ENCODE data around the gene RIPPLY3.
"Not testable (repeated sequence)": the region's sequence is repeated elsewhere in the genome, so short reads cannot be mapped to it uniquely, and the experiment has no call there.

RIPPLY3 gene

GRCh38 chr21:36980280-36981048, 26.0 kb upstream of the RIPPLY3 start:
- DNase-seq (ENCODE audit: extremely low read depth in 1 of 2, low read depth in 1 of 2), result no peak

- no peak for DNase-seq (ENCODE audit: extremely low read depth in 1 of 2, low read depth in 1 of 2)
These were observed 25.5 kb upstream of the RIPPLY3 start for GRCh38 chr21:36981049-36981391.

- no peak for DNase-seq (ENCODE audit: extremely low read depth in 1 of 2, low read depth in 1 of 2)
These were observed 24.4 kb upstream of the RIPPLY3 start for GRCh38 chr21:36981977-36982700.

GRCh38 chr21:36985751-36986594, 20.5 kb upstream of the RIPPLY3 start:
- DNase-seq (ENCODE audit: extremely low read depth in 1 of 2, low read depth in 1 of 2), result no peak

- no peak for DNase-seq (ENCODE audit: extremely low read depth in 1 of 2, low read depth in 1 of 2)
These were observed 18.7 kb upstream of the RIPPLY3 start for GRCh38 chr21:36987845-36988244.

GRCh38 chr21:36988536-36988935, 18.0 kb upstream of the RIPPLY3 start:
- no peak for DNase-seq (ENCODE audit: extremely low read depth in 1 of 2, low read depth in 1 of 2)

GRCh38 chr21:36989199-36989698, 17.3 kb upstream of the RIPPLY3 start:
- not testable (repeated sequence) for DNase-seq (ENCODE audit: extremely low read depth in 1 of 2, low read depth in 1 of 2)

GRCh38 chr21:36989699-36990507, 16.6 kb upstream of the RIPPLY3 start:
- DNase-seq (ENCODE audit: extremely low read depth in 1 of 2, low read depth in 1 of 2), result peak; percentile 82 to 84

- no peak for DNase-seq (ENCODE audit: extremely low read depth in 1 of 2, low read depth in 1 of 2)
These were observed 15.8 kb upstream of the RIPPLY3 start for GRCh38 chr21:36990508-36991205.

- no peak for DNase-seq (ENCODE audit: extremely low read depth in 1 of 2, low read depth in 1 of 2)
These were observed 13.8 kb upstream of the RIPPLY3 start for GRCh38 chr21:36992671-36993070.

- no peak for DNase-seq (ENCODE audit: extremely low read depth in 1 of 2, low read depth in 1 of 2)
These were observed 11.9 kb upstream of the RIPPLY3 start for GRCh38 chr21:36994501-36995158.

GRCh38 chr21:36995285-36995684, 11.2 kb upstream of the RIPPLY3 start:
- not testable (repeated sequence) for DNase-seq (ENCODE audit: extremely low read depth in 1 of 2, low read depth in 1 of 2)

- no peak for DNase-seq (ENCODE audit: extremely low read depth in 1 of 2, low read depth in 1 of 2)
These were observed 7.2 kb upstream of the RIPPLY3 start for GRCh38 chr21:36999131-36999898.

- DNase-seq (ENCODE audit: extremely low read depth in 1 of 2, low read depth in 1 of 2), result no peak
These were observed 6.1 kb upstream of the RIPPLY3 start for GRCh38 chr21:37000381-37000780.

- DNase-seq (ENCODE audit: extremely low read depth in 1 of 2, low read depth in 1 of 2), result no peak
These were observed 5.1 kb upstream of the RIPPLY3 start for GRCh38 chr21:37001441-37001840.

GRCh38 chr21:37002851-37003250, 3.7 kb upstream of the RIPPLY3 start:
- not testable (repeated sequence) for DNase-seq (ENCODE audit: extremely low read depth in 1 of 2, low read depth in 1 of 2)

- DNase-seq (ENCODE audit: extremely low read depth in 1 of 2, low read depth in 1 of 2), result not testable (repeated sequence)
These were observed 2.6 kb upstream of the RIPPLY3 start for GRCh38 chr21:37003917-37004316.

Measured in stimulated activated CD8-positive, alpha-beta memory T cell treated with anti-CD3 and anti-CD28 coated beads, Interleukin-7, amount 100 ng/mL, for 48 hours (primary cell).